ENCODE measurements around the gene RFX8.

Gene RFX8

DNA sequence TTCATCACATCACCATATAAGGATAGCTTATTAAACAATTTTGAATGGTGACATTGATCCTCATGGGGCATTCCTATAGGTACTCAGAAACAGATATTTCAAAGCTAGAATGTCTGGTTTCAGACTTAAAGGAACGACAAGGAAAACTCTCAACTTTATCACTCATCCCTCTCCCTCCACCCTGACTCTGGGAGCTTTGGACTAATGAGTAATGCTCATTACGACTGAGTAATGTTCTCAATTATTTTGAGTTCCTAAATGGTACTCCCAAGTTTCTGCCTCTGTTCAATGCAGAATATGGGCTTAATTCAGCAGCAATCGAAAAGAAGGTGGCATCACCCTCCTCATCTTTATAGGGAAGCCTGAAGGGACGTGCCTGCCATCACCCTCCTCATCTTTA is 43.4 kb downstream of the RFX8 start:
- TF ChIP-seq, protein P1, sequence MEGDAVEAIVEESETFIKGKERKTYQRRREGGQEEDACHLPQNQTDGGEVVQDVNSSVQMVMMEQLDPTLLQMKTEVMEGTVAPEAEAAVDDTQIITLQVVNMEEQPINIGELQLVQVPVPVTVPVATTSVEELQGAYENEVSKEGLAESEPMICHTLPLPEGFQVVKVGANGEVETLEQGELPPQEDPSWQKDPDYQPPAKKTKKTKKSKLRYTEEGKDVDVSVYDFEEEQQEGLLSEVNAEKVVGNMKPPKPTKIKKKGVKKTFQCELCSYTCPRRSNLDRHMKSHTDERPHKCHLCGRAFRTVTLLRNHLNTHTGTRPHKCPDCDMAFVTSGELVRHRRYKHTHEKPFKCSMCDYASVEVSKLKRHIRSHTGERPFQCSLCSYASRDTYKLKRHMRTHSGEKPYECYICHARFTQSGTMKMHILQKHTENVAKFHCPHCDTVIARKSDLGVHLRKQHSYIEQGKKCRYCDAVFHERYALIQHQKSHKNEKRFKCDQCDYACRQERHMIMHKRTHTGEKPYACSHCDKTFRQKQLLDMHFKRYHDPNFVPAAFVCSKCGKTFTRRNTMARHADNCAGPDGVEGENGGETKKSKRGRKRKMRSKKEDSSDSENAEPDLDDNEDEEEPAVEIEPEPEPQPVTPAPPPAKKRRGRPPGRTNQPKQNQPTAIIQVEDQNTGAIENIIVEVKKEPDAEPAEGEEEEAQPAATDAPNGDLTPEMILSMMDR (IDR thresholded peaks at IDR 0.05; ENCODE audit: insufficient read depth, low read depth, low read length, missing control alignments), result no peak
- DNase-seq (ENCODE audit: low read depth), result no peak
- H3K4me3 ChIP-seq (ENCODE audit: low read length), result no peak overlapping the region

DNA sequence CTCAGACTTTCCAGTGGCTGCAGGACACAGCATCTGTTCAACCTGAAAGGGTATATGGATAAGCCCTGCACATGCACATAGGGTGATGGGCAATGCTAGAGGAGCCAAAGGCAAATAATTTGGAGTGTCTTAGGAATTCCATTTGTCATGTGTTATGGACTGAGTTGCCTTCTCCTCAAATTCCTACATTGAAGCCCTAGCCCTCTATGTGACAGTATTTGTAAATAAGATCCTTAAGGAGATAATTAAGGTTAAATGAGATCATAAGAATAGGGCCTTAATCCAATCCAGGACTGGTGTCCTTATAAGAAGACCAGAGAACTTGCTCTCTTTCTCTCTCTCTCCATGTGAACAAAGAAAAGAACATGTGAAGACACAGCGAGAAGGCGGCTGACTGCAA is 44.8 kb downstream of the RFX8 start:
- H3K4me3 ChIP-seq (ENCODE audit: low read length), result no peak overlapping the region

DNA sequence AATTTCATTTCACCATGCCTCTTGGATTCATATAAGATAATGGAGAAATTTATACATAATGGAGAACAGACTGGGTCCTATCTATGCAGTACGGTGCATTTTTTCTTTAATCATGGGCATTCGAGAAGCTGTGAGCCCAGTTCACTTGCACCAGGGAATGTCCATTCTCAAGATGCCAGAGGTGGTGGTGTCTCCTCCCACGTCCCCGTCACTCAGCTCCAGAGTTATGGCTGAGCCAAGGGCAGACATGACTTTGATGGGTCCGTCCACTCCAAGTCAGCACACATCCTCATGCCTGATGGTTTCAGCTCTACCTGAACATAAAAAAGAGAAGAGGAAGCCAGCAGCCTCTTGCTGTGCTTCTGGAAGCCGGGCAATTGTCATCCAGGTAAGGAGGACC is 45.5 kb downstream of the RFX8 start:
- TF ChIP-seq, protein P1 (IDR thresholded peaks at IDR 0.05; ENCODE audit: insufficient read depth, low read depth, low read length, missing control alignments), result no peak
- no peak overlapping the region for H3K4me3 ChIP-seq (ENCODE audit: low read length)
- DNase-seq (ENCODE audit: low read depth), result no peak

More for the DNA sequence above, 44.8 kb downstream of the RFX8 start:
- DNase-seq (ENCODE audit: low read depth), result no peak
- TF ChIP-seq, protein P1 (IDR thresholded peaks at IDR 0.05; ENCODE audit: insufficient read depth, low read depth, low read length, missing control alignments), result no peak

DNA sequence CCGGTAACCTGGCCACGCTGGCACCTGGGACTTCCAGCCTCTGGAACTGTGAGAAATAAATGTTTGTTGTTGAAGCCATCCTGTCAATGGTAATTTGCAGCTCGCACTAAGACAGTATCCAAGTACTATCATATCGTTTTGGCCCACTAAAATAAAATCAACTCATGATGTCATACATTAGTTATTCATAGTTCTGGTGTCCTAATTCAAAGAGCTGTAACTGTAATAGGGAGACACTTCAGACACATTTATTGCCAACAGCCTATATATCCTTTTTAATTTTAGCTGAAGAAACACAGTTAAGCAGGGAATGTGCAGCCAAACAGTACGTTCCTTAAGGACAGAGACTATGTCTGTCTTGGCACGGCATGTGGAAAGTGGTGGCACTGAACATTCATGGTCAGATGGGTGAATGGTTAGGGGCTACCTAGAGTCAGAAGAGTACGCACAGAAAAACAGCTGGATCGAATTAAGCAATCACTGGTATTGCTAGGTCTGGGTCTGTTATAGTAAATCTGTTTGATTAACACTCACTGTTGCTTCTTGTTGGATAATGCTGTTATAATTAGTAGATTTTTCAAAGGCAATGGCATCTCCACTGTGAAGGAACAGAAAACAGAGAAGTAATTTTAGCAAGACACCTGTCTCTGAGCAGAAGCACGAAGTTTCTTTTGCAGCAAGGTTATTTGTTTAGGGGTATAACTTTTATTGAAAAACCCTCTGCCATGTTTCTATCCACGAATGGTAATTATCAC is 46.3 kb downstream of the RFX8 start:
- TF ChIP-seq, protein P1 (IDR thresholded peaks at IDR 0.05; ENCODE audit: insufficient read depth, low read depth, low read length, missing control alignments), result no peak
- DNase-seq (ENCODE audit: low read depth), result no peak
- H3K4me3 ChIP-seq (ENCODE audit: low read length), result no peak overlapping the region

DNA sequence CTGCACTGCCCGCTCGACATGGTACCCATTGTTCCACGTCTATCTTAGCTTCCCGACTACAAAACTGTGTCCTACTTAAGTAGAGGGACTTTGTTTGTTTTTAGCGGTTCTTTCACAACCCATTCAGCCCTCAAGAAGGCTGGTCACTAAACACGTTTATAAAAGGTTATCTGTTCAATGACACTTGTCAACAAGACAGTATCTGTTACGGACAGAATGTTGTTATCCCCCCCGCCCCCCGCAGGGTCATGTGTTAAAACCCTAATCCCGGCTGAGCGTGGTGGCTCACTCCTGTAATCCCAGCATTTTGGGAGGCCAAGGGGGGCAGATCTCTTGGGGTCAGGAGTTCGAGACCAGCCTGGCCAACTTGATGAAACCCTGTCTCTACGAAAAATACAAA is 47.2 kb downstream of the RFX8 start:
- TF ChIP-seq, protein P1 (IDR thresholded peaks at IDR 0.05; ENCODE audit: insufficient read depth, low read depth, low read length, missing control alignments), result no peak
- DNase-seq (ENCODE audit: low read depth), result no peak
- H3K4me3 ChIP-seq (ENCODE audit: low read length), result no peak overlapping the region

DNA sequence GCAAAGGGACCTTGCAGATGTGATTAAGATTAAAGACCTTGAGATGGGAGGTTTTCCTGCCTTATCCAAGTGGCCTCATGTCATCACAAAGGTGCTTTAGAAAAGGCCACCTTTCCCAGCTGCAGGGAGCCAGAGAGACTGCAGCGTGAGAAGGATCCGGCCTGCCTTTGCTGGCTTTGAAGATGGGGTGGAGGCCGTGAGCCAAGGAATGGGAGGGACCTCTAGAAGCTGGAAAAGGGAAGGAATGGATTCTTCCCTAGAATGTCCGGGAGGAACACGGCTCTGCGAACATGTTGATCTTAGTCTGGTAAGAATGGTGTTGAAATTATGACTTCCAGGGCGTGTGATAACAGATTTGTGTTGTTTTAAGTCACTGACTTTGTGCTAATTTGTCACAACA is 47.7 kb downstream of the RFX8 start:
- no peak overlapping the region for H3K4me3 ChIP-seq (ENCODE audit: low read length)
- no peak for DNase-seq (ENCODE audit: low read depth)
- TF ChIP-seq, protein P1 (IDR thresholded peaks at IDR 0.05; ENCODE audit: insufficient read depth, low read depth, low read length, missing control alignments), result no peak

DNA sequence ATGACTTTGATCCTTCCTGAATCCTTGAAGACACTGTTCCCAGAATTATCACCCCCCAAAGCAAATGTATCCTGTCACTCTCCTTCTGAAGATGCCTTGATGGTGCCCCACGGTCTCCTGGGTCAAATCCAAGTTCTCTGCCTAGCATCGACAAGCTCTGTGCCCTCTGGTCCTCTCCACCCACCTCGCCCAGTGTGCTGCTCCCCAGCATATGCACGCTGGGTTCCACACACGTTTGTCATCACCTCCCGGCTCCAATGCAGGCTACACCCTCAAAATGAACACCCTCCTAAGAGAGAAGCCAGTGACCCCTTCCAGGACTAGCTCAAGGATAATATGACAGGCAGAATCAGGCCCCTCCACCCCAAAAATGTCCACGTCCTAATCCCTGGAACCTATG is 48.1 kb downstream of the RFX8 start:
- DNase-seq (ENCODE audit: low read depth), result no peak
- no peak overlapping the region for H3K4me3 ChIP-seq (ENCODE audit: low read length)
- TF ChIP-seq, protein P1 (IDR thresholded peaks at IDR 0.05; ENCODE audit: insufficient read depth, low read depth, low read length, missing control alignments), result no peak

Measured in epithelial cell of esophagus (primary cell).